ENCODE results near the gene SUPT16H. TPM values are rescaled to one million over a fixed set of nuclear protein-coding genes. Genes with fewer than 3 reads are reported as not detected.

SUPT16H gene
- total and polyA plus RNA-seq, 2 of the 13 experiments (the other 11 are each of a cell fraction or from before 2014, with no cell fraction given), result 77.5 to 230 TPM

GRCh38 chr14:21382886-21383847 lies 652 bp downstream of the SUPT16H start (continued):
- TF ChIP-seq, protein P1, sequence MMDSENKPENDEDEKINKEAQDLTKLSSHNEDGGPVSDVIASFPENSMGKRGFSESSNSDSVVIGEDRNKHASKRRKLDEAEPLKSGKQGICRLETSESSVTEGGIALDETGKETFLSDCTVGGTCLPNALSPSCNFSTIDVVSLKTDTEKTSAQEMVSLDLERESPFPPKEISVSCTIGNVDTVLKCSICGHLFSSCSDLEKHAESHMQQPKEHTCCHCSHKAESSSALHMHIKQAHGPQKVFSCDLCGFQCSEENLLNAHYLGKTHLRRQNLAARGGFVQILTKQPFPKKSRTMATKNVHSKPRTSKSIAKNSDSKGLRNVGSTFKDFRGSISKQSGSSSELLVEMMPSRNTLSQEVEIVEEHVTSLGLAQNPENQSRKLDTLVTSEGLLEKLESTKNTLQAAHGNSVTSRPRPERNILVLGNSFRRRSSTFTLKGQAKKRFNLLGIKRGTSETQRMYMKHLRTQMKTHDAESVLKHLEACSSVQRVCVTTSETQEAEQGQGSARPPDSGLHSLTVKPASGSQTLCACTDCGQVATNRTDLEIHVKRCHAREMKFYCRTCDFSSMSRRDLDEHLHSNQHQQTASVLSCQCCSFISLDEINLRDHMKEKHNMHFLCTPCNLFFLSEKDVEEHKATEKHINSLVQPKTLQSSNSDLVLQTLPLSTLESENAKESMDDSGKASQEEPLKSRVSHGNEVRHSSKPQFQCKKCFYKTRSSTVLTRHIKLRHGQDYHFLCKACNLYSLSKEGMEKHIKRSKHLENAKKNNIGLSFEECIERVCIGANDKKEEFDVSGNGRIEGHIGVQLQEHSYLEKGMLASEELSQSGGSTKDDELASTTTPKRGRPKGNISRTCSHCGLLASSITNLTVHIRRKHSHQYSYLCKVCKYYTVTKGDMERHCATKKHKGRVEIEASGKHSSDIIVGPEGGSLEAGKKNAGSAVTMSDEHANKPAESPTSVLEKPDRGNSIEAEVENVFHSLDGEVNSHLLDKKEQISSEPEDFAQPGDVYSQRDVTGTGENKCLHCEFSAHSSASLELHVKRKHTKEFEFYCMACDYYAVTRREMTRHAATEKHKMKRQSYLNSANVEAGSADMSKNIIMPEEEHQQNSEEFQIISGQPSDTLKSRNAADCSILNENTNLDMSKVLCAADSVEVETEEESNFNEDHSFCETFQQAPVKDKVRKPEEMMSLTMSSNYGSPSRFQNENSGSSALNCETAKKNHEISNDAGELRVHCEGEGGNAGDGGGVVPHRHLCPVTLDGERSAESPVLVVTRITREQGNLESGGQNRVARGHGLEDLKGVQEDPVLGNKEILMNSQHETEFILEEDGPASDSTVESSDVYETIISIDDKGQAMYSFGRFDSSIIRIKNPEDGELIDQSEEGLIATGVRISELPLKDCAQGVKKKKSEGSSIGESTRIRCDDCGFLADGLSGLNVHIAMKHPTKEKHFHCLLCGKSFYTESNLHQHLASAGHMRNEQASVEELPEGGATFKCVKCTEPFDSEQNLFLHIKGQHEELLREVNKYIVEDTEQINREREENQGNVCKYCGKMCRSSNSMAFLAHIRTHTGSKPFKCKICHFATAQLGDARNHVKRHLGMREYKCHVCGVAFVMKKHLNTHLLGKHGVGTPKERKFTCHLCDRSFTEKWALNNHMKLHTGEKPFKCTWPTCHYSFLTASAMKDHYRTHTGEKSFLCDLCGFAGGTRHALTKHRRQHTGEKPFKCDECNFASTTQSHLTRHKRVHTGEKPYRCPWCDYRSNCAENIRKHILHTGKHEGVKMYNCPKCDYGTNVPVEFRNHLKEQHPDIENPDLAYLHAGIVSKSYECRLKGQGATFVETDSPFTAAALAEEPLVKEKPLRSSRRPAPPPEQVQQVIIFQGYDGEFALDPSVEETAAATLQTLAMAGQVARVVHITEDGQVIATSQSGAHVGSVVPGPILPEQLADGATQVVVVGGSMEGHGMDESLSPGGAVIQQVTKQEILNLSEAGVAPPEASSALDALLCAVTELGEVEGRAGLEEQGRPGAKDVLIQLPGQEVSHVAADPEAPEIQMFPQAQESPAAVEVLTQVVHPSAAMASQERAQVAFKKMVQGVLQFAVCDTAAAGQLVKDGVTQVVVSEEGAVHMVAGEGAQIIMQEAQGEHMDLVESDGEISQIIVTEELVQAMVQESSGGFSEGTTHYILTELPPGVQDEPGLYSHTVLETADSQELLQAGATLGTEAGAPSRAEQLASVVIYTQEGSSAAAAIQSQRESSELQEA (CRISPR knock-in tag; IDR thresholded peaks at IDR 0.05; ENCODE audit: not compliant biosample characterization), result peak; percentile 6
- no peak for TF ChIP-seq ZNF101 (CRISPR knock-in tag; IDR thresholded peaks at IDR 0.05; ENCODE audit: borderline replicate concordance, low read depth)
- TF ChIP-seq ZNF207 (IDR thresholded peaks at IDR 0.05; ENCODE audit: borderline replicate concordance), result no peak
- TF ChIP-seq ZNF317 (CRISPR knock-in tag; IDR thresholded peaks at IDR 0.05), result 0 out of 2 replicates have a peak, but pooled peaks have one; percentile 2
- no peak for TF ChIP-seq CENPX (CRISPR knock-in tag; IDR thresholded peaks at IDR 0.05)
- no peak for TF ChIP-seq ZNF430 (CRISPR knock-in tag; IDR thresholded peaks at IDR 0.05)
- no peak; the same call in 1 of the 2 replicates for TF ChIP-seq ZNF777 (CRISPR knock-in tag; IDR thresholded peaks at IDR 0.05)
- no peak for TF ChIP-seq BRCA1 (CRISPR knock-in tag; IDR thresholded peaks at IDR 0.05)
- no peak for TF ChIP-seq ZNF281 (CRISPR knock-in tag; IDR thresholded peaks at IDR 0.05; ENCODE audit: borderline replicate concordance)
- peak; percentile 88; the same call in 1 of the 2 replicates for TF ChIP-seq ZNF75D (CRISPR knock-in tag; IDR thresholded peaks at IDR 0.05; ENCODE audit: borderline replicate concordance)
- TF ChIP-seq, protein P2, sequence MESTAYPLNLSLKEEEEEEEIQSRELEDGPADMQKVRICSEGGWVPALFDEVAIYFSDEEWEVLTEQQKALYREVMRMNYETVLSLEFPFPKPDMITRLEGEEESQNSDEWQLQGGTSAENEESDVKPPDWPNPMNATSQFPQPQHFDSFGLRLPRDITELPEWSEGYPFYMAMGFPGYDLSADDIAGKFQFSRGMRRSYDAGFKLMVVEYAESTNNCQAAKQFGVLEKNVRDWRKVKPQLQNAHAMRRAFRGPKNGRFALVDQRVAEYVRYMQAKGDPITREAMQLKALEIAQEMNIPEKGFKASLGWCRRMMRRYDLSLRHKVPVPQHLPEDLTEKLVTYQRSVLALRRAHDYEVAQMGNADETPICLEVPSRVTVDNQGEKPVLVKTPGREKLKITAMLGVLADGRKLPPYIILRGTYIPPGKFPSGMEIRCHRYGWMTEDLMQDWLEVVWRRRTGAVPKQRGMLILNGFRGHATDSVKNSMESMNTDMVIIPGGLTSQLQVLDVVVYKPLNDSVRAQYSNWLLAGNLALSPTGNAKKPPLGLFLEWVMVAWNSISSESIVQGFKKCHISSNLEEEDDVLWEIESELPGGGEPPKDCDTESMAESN (CRISPR knock-in tag; conservative IDR thresholded peaks at IDR 0.05), result no peak
- TF ChIP-seq, protein P3, sequence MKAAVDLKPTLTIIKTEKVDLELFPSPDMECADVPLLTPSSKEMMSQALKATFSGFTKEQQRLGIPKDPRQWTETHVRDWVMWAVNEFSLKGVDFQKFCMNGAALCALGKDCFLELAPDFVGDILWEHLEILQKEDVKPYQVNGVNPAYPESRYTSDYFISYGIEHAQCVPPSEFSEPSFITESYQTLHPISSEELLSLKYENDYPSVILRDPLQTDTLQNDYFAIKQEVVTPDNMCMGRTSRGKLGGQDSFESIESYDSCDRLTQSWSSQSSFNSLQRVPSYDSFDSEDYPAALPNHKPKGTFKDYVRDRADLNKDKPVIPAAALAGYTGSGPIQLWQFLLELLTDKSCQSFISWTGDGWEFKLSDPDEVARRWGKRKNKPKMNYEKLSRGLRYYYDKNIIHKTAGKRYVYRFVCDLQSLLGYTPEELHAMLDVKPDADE (CRISPR knock-in tag; IDR thresholded peaks at IDR 0.05), result 0 out of 2 replicates have a peak, but pooled peaks have one; percentile 21
- TF ChIP-seq NR2F2 (IDR thresholded peaks at IDR 0.05; ENCODE audit: borderline replicate concordance, low read depth), result no peak

All from HepG2 (cell line).